Measurements from ENCODE around the gene ZNF783.
"Not testable (repeated sequence)": the region's sequence is repeated elsewhere in the genome, so short reads cannot be mapped to it uniquely, and the experiment has no call there.

ZNF783 gene

DNA sequence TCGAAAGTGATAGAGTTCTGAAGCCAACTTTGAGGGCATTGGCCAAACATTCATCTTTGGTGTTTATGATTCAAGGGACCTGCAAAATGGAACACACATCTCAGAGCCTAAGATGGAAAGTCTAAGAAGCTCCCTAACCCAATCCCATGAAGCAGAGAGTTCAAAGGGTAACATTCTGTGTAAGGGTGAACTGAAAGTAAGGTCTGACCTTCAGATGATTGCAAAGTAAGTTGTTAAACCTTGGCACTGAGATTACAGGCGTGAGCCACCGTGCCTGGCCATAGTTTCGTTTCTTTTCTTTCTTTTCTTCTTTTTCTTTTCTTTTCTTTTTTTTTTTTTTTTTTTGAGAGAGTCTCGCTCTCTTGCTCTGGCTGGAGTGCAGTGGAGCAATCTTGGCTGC lies 20.3 kb upstream of the ZNF783 start:
- no peak for DNase-seq

GRCh38 chr7:149245244-149245643 lies 16.8 kb upstream of the ZNF783 start:
- peak; percentile 21 to 36 for DNase-seq

- DNase-seq, result no peak
These were observed 16.3 kb upstream of the ZNF783 start for GRCh38 chr7:149245744-149246143.

DNA sequence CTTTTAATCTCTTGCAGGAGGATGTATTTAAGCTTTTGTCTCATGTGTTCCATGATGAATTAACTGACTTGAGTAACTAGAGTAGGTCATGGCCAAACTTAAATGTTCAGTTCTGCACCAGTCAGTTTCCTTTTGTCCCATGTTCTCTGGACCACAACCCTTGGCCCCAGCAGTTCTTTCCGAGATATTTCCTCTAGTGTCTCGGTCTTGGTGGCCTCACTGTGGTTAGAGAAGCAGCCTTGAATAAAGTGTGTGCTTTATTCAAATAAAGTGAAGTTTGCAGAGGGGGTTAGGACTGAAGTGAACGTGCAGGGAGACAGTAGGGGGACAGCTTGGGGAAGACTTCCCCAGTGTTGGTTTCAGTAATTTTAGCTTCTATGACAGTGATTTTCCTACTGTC lies 13.2 kb upstream of the ZNF783 start:
- no peak for DNase-seq

- DNase-seq, result not testable (repeated sequence)
These were observed 11.8 kb upstream of the ZNF783 start for GRCh38 chr7:149250151-149250550.

DNA sequence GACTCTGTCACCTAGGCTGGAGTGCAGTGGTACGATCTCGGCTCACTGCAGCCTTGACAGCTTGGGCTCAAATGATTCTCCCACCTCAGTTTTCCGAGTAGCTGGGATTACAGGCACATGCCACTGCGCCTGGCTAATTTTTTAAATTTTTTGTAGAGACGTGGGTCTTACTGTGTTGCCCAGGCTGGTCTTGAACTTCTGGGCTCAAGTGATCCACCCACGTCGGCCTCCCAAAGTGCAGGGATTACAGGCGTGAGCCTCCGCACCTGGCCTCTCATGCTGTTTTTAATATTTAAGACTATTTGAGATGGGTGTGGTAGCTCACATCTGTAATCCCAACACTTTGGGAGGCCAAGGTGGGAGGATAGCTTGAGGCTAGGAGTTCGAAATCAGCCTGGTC lies 10.5 kb upstream of the ZNF783 start:
- DNase-seq, result not testable (repeated sequence)

DNA sequence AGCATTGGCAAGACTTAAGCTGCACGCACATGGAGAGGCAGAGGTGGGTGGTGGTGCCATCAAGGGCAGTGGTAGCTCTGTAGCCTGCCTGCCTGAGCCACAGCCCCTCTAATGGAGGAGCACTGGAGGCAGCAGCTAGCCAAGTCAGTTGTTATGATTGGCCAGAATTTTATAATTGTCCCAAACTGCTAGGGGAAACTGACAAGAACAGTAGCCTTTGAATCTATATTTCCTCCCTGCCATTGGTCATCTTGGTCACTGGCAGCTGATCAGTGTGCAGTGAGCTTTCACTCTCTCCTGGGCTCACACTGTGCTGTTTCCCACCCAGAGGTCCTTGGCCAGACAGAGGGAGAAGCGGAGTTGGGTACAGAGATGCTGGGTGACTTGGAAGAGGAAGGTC lies 9.6 kb upstream of the ZNF783 start:
- no peak for DNase-seq

GRCh38 chr7:149253665-149254064 lies 8.3 kb upstream of the ZNF783 start:
- no peak for DNase-seq

DNA sequence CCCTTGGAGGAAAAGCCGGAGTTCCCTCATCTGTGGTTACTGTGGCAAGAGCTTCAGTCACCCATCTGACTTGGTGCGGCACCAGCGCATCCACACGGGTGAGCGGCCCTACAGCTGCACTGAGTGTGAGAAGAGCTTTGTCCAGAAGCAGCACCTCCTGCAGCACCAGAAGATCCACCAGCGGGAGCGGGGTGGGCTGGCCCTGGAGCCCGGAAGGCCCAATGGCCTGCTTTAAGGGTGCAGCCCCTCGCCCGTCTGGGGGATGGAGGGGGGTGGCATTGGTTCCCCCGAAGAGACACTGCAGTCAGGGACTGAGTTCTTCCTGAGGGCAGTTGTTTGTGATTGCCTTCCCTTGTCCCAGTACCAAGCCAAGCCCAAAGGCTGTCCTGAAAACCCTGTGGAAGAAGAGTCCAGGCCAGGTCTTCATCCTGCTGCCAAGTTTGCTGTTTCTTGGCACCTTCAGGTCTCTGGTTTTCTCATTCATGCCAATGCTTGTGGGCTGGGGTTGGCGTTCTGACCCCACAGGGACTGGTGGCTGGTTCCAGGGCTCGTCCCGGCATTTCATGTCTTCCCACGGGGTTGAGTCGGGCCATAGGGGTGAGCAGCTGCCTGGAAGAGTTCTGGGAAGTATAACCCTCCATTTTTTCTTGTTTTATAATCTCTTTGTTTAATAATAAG lies 7.7 kb upstream of the ZNF783 start:
- no peak for DNase-seq

- DNase-seq, result no peak
These were observed 6.8 kb upstream of the ZNF783 start for GRCh38 chr7:149255174-149255573.

- no peak for DNase-seq
These were observed 5.4 kb upstream of the ZNF783 start for GRCh38 chr7:149256568-149256967.

GRCh38 chr7:149257146-149257545 lies 4.8 kb upstream of the ZNF783 start:
- no peak for DNase-seq

- DNase-seq, result no peak
These were observed 624 bp upstream of the ZNF783 start for GRCh38 chr7:149261316-149261828.

DNA sequence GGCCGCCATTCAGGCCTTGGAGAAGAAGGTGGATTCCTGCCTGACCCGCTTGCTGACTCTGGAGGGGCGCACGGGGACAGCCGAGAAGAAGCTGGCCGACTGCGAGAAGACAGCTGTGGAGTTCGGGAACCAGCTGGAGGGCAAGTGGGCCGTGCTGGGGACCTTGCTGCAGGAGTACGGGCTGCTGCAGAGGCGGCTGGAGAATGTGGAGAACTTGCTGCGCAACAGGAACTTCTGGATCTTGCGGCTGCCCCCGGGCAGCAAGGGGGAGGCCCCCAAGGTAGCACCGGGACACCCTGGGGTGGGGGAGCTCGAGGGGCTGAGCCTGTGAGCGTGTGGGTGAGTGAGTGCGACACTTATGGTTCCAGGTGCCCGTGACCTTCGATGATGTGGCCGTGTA lies 4.5 kb downstream of the ZNF783 start:
- no peak for DNase-seq

DNA sequence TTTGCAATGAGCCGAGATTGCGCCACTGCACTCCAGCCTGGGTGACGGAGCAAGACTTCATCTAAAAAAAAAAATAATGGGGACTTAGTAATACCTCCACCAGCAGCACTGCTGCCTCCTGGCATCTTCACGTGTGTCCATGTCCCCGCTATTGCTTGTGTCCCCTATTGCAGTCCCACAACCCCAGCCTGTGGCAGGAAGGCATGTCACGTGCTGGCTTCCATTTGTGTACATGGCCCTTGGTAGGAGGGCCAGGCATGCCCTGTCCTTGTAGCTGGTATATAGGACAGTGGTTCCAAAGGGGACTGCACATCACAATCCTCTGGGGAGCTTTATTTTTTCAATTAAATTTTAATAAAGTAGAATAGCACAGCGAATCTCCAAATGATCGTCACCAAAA lies 5.7 kb downstream of the ZNF783 start:
- DNase-seq, result no peak

DNA sequence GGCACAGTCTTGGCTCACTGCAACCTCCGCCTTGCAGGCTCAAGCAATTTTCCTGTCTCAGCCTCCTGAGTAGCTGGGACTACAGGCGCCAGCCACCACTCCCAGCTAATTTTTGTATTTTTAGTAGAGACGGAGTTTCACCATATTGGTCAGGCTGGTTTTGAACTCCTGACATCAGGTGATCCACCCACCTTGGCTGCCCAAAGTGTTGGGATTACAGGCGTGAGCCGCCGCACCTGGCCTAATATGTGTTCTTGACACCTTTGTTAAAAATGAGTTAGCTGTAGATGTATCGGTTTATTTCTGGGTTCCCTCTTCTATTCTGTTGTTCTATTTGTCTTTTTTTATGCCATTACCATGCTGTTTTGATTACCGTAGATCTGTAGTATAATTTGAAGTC lies 12.4 kb downstream of the ZNF783 start:
- not testable (repeated sequence) for DNase-seq

GRCh38 chr7:149277871-149278270 lies 15.9 kb downstream of the ZNF783 start:
- no peak for DNase-seq

GRCh38 chr7:149278396-149278795 lies 16.4 kb downstream of the ZNF783 start:
- no peak for DNase-seq

DNA sequence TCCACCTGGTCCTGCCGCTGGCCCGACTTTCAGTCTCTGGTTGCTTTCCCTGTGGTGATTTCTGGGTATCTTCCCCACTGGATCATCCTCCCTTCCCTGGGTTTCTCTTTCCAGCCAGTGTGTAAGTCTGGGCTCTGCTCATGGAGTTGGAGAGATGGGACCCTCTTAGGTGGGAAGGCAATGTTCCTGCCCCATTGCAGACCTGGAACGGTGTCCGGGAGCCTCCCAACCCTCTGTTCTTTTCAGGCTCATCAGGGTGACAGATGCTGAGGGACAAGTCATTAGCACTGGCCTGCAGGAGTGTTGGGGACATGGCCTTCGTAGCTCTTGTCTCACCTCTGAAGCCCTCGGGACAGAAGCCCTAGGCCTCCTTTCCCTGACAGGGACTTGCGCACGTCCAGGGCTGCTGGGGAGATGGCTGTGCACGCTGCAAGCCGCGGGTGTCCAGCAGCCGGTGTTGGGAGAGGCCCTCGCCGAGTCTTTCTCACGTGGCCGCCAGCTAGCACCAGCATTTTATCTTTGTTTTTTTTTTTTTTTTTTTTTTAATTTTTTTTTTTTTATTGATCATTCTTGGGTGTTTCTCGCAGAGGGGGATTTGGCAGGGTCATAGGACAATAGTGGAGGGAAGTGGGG lies 17.2 kb downstream of the ZNF783 start:
- no peak for DNase-seq

DNA sequence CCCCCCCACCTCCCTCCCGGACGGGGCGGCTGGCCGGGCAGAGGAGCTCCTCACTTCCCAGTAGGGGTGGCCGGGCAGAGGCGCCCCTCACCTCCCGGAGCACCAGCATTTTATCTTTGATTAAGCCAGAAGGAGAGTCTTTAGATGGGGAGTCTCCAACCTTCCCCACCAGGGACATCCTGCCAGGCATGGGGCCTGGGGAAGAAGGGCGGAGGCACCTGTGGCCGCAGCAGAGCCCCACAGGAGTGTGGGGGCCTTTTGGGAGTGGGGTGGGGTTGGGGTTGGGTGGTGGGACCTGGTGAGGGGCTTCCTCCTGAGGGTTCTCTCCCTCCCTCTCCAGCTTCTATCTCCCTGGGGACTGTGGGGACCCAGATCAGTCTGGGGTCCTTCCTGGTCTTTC lies 18.2 kb downstream of the ZNF783 start:
- no peak for DNase-seq

- DNase-seq, result no peak
These were observed 18.9 kb downstream of the ZNF783 start for GRCh38 chr7:149280661-149281507.

DNA sequence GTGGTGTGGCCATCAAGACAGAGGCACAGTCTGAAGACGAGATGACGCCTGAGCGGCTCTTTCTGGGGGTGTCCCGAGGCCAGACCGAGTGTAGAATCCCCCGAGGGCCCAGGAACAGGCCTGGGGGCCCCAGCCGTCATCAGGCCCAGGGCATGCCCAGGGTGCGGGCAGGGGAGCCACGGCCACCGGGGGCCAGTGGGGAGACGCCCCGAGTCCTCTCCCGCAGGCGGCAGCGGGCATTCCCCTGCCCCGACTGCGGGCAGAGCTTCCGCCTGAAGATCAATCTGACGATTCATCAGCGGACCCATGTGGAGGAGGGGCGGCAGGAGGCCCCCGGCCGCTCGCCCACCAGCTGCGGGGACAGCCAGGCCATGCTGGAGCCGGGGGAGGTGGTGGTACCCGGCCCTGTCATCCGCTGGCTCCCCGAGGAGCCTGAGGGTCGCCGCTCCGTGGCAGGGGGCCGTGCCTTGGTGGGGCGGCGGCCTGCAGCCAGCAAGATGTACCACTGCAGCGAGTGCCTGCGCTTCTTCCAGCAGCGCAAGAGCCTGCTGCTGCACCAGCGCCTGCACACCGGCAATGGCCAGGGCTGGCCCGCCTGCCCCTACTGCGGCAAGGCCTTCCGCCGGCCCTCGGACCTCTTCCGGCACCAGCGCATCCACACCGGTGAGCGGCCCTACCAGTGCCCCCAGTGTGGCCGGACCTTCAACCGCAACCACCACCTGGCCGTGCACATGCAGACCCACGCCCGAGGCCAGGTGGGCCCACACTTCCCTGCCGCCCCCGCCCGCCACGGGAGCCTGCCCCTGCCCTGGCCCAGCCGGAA lies 19.7 kb downstream of the ZNF783 start:
- DNase-seq, result no peak

DNA sequence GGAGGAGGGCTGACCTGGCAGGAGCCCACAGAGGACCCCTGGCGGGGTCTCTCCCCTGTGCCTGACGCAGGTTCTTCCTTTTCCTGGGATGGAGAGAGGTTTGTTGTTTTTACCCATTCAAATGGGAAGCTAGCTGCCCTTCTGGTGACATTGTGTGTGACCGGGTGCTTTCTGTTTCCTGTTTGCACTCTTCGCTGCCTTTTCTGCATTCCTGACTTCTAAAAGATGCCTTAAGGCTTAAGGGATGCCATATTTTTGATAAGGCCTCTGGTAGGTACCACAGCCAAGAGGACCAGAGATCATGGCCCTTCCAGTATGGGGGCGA lies 20.3 kb downstream of the ZNF783 start:
- DNase-seq, result no peak

All from SW 1271 (cell line).